ENCODE results near the gene ETS2.

DNA sequence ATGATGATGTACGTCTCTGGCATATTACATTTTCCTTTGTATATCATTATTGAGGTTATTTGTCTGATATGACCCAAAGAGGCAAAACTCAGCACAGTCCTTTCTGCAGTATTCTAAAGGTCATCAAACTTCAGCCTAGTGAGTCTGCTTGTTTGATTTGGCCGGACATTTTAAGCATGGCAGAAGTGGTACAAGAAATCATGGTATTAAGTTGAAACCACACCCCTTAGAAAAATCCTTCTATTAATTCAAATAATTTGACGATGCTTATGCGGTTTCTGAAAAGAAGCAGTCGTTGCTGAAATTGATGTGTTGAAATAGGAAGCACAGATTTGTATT lies 5.1 kb downstream of the ETS2 start:
- TF ChIP-seq, protein P1, sequence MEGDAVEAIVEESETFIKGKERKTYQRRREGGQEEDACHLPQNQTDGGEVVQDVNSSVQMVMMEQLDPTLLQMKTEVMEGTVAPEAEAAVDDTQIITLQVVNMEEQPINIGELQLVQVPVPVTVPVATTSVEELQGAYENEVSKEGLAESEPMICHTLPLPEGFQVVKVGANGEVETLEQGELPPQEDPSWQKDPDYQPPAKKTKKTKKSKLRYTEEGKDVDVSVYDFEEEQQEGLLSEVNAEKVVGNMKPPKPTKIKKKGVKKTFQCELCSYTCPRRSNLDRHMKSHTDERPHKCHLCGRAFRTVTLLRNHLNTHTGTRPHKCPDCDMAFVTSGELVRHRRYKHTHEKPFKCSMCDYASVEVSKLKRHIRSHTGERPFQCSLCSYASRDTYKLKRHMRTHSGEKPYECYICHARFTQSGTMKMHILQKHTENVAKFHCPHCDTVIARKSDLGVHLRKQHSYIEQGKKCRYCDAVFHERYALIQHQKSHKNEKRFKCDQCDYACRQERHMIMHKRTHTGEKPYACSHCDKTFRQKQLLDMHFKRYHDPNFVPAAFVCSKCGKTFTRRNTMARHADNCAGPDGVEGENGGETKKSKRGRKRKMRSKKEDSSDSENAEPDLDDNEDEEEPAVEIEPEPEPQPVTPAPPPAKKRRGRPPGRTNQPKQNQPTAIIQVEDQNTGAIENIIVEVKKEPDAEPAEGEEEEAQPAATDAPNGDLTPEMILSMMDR (conservative IDR thresholded peaks at IDR 0.05) = no peak
- no peak for TF ChIP-seq ZFX (IDR thresholded peaks at IDR 0.05)
